Stimulated activated naive CD8-positive, alpha-beta T cell treated with anti-CD3 and anti-CD28 coated beads, Interleukin-15, Interleukin-2, amounts not matched to agents 100 ng/mL and 50 ng/mL, for 24 hours (primary cell): Measurements from ENCODE around the gene ZNF71.

ENCODE experiments used
- H3K27ac Mint-ChIP-seq: one replicate; pipeline ENCODE4 v1.8.0; 2021; ENCODE audit warnings: mild to moderate bottlenecking, mixed read lengths
- H3K27me3 Mint-ChIP-seq: one replicate; pipeline ENCODE4 v1.8.0; 2021; ENCODE audit warnings: mixed read lengths
- H3K36me3 Mint-ChIP-seq: one replicate; pipeline ENCODE4 v1.8.0; 2021; ENCODE audit warnings: low read depth, mixed read lengths
- H3K4me1 Mint-ChIP-seq: one replicate; pipeline ENCODE4 v1.8.0; 2021; ENCODE audit warnings: low read depth, mixed read lengths
- H3K4me3 Mint-ChIP-seq: one replicate; pipeline ENCODE4 v1.8.0; 2021; ENCODE audit warnings: mild to moderate bottlenecking, mixed read lengths
- H3K9me3 Mint-ChIP-seq: one replicate; pipeline ENCODE4 v1.8.0; 2021; ENCODE audit warnings: mixed read lengths

The ZNF71 gene

GRCh38 chr19:56594783-56595547 is at the start of gene ZNF71:
ZNF71 (plus strand) TSS chr19:56595302; CDS start chr19:56601559, 6,257 bp downstream.
- Mint-ChIP-seq H3K27me3 (no peaks in the 10 kb centered on the region), H3K27ac (peak within 1 kb of the TSS; percentile 65), H3K4me3 (peak within 1 kb of the TSS; percentile 89), H3K4me1 (peaks cover 14% of the 10 kb centered on the region), H3K36me3 (peaks cover 25% of the 10 kb centered on the region), H3K9me3 (peaks cover 40% of the 10 kb centered on the region)

DNA sequence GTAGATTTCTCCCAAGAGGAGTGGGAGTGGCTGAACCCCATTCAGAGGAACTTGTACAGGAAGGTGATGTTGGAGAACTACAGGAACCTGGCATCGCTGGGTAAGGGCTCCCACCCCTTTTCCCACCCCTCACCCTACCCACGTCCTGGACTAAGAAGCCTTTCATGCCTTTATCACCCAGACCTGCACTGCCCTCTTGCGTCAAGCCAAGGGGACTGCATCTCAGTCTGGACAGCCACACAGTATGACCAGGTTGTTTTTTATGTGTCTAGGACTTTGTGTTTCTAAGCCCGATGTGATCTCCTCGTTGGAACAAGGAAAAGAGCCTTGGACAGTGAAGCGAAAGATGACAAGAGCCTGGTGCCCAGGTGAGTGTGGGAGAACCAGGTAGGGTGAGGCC is 47.6 kb upstream of the ZNF71 start:
- Mint-ChIP-seq H3K4me1 (no peaks in the 10 kb centered on the region), H3K4me3 (no peak overlapping the region), H3K36me3 (peaks cover 86% of the 10 kb centered on the region), H3K9me3 (peaks cover 47% of the 10 kb centered on the region), H3K27ac (no peak overlapping the region), H3K27me3 (no peaks in the 10 kb centered on the region)

GRCh38 chr19:56554272-56554869 is 40.7 kb upstream of the ZNF71 start:
- H3K27me3 Mint-ChIP-seq, result no peaks in the 10 kb centered on the region
- H3K9me3 Mint-ChIP-seq, result peaks cover 54% of the 10 kb centered on the region
- H3K36me3 Mint-ChIP-seq, result peaks cover 77% of the 10 kb centered on the region
- H3K4me1 Mint-ChIP-seq, result no peaks in the 10 kb centered on the region
- no peak overlapping the region for H3K27ac Mint-ChIP-seq
- H3K4me3 Mint-ChIP-seq, result no peak overlapping the region

GRCh38 chr19:56562766-56563165 is 32.3 kb upstream of the ZNF71 start:
- peaks cover 61% of the 10 kb centered on the region for H3K9me3 Mint-ChIP-seq
- no peak overlapping the region for H3K4me3 Mint-ChIP-seq
- H3K27ac Mint-ChIP-seq, result no peak overlapping the region
- no peaks in the 10 kb centered on the region for H3K27me3 Mint-ChIP-seq
- peaks cover 51% of the 10 kb centered on the region for H3K36me3 Mint-ChIP-seq
- peaks cover 13% of the 10 kb centered on the region for H3K4me1 Mint-ChIP-seq

GRCh38 chr19:56566904-56567273 is 28.2 kb upstream of the ZNF71 start:
- Mint-ChIP-seq H3K27me3 (no peaks in the 10 kb centered on the region), H3K4me1 (peaks cover 17% of the 10 kb centered on the region), H3K9me3 (peaks cover 49% of the 10 kb centered on the region), H3K27ac (peak overlapping the region; percentile 91), H3K36me3 (peaks cover 71% of the 10 kb centered on the region), H3K4me3 (peak overlapping the region; percentile 97)

- peak within 1 kb of the TSS; percentile 97 for H3K4me3 Mint-ChIP-seq
- H3K9me3 Mint-ChIP-seq, result peaks cover 48% of the 10 kb centered on the region
- peak within 1 kb of the TSS; percentile 91 for H3K27ac Mint-ChIP-seq
- peaks cover 70% of the 10 kb centered on the region for H3K36me3 Mint-ChIP-seq
- peaks cover 17% of the 10 kb centered on the region for H3K4me1 Mint-ChIP-seq
- no peaks in the 10 kb centered on the region for H3K27me3 Mint-ChIP-seq
These were observed 27.6 kb upstream of the ZNF71 start, which contains the start of gene ZNF470 for GRCh38 chr19:56567274-56568120. ZNF470 (plus strand) TSS chr19:56567468; CDS start chr19:56570312, 2,844 bp downstream.

GRCh38 chr19:56572589-56572988 is 22.5 kb upstream of the ZNF71 start:
- Mint-ChIP-seq H3K4me3 (no peak overlapping the region), H3K9me3 (peaks cover 55% of the 10 kb centered on the region), H3K36me3 (peaks cover 91% of the 10 kb centered on the region), H3K27ac (no peak overlapping the region), H3K27me3 (no peaks in the 10 kb centered on the region), H3K4me1 (peaks cover 5% of the 10 kb centered on the region)

- Mint-ChIP-seq H3K4me3 (no peak overlapping the region), H3K27ac (no peak overlapping the region), H3K9me3 (peaks cover 68% of the 10 kb centered on the region), H3K27me3 (no peaks in the 10 kb centered on the region), H3K36me3 (peaks cover 91% of the 10 kb centered on the region), H3K4me1 (no peaks in the 10 kb centered on the region)
These were observed 21.2 kb upstream of the ZNF71 start for GRCh38 chr19:56573914-56574313.

- peaks cover 88% of the 10 kb centered on the region for H3K36me3 Mint-ChIP-seq
- no peaks in the 10 kb centered on the region for H3K4me1 Mint-ChIP-seq
- H3K4me3 Mint-ChIP-seq, result no peak overlapping the region
- no peak overlapping the region for H3K27ac Mint-ChIP-seq
- H3K27me3 Mint-ChIP-seq, result no peaks in the 10 kb centered on the region
- H3K9me3 Mint-ChIP-seq, result peaks cover 65% of the 10 kb centered on the region
These were observed 17.1 kb upstream of the ZNF71 start for GRCh38 chr19:56577719-56578602.

- H3K4me3 Mint-ChIP-seq, result peak overlapping the region; percentile 89
- no peak overlapping the region for H3K27ac Mint-ChIP-seq
- peaks cover 40% of the 10 kb centered on the region for H3K9me3 Mint-ChIP-seq
- peaks cover 14% of the 10 kb centered on the region for H3K4me1 Mint-ChIP-seq
- H3K36me3 Mint-ChIP-seq, result peaks cover 25% of the 10 kb centered on the region
- H3K27me3 Mint-ChIP-seq, result no peaks in the 10 kb centered on the region
These were observed 688 bp upstream of the ZNF71 start for GRCh38 chr19:56594446-56594782.

GRCh38 chr19:56595548-56595899 is 422 bp downstream of the ZNF71 start:
- Mint-ChIP-seq H3K36me3 (peaks cover 28% of the 10 kb centered on the region), H3K4me3 (peak overlapping the region; percentile 89), H3K4me1 (peaks cover 14% of the 10 kb centered on the region), H3K9me3 (peaks cover 41% of the 10 kb centered on the region), H3K27me3 (no peaks in the 10 kb centered on the region), H3K27ac (peak overlapping the region; percentile 65)

DNA sequence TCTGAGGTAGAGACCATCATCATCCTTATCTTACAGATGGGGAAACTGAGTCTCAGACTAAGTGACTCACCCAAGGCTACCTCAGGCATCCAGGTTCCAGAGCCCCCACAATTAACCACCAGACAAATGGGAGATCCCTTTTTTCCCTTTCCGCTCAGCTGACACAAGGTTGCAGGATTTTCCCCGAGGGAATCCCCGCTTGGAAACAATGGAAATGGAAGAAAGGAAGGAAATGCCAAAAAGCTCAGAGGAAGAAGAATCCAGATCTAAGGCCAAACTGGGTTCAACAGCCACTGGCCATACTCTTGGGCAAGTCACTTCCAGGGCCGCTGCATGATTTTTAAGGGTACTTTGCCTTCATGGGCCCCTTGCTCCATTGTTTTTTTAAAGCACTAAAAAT is 1.6 kb downstream of the ZNF71 start:
- H3K27ac Mint-ChIP-seq, result no peak overlapping the region
- H3K27me3 Mint-ChIP-seq, result no peaks in the 10 kb centered on the region
- H3K4me1 Mint-ChIP-seq, result peaks cover 14% of the 10 kb centered on the region
- peaks cover 35% of the 10 kb centered on the region for H3K36me3 Mint-ChIP-seq
- peaks cover 46% of the 10 kb centered on the region for H3K9me3 Mint-ChIP-seq
- H3K4me3 Mint-ChIP-seq, result no peak overlapping the region

- Mint-ChIP-seq H3K36me3 (peaks cover 46% of the 10 kb centered on the region), H3K4me3 (no peak overlapping the region), H3K27ac (no peak overlapping the region), H3K27me3 (no peaks in the 10 kb centered on the region), H3K9me3 (peaks cover 41% of the 10 kb centered on the region), H3K4me1 (peaks cover 14% of the 10 kb centered on the region)
These were observed 2.6 kb downstream of the ZNF71 start for GRCh38 chr19:56597696-56598095.

DNA sequence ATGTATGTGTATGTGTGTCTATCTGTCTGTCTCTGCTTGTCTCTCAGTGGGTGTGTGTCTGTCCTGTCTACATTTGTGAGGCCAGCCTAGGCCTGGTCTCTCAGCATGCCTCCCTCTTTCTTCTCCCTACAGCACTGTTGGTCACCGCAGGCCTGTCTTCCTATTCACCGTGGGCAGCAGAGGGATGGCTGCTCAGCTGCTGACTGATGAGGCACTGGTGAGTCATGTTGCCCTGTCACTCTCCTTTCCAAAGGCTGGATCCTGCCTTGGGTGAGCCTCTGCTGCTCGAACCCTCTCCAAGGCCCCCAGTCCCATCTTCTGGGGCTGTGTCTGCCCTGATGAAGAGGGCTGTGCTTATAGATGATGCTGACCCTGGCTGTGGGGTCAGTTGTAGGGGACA is 6.3 kb downstream of the ZNF71 start:
- H3K4me3 Mint-ChIP-seq, result no peak overlapping the region
- H3K27ac Mint-ChIP-seq, result no peak overlapping the region
- peaks cover under 1% of the 10 kb centered on the region for H3K4me1 Mint-ChIP-seq
- no peaks in the 10 kb centered on the region for H3K27me3 Mint-ChIP-seq
- peaks cover 78% of the 10 kb centered on the region for H3K36me3 Mint-ChIP-seq
- H3K9me3 Mint-ChIP-seq, result peaks cover 36% of the 10 kb centered on the region
